Measurements from ENCODE around the gene CCDC97.
A peak's percentile ranks its signal among the peaks of the same experiment; 100 is the strongest.

CCDC97 gene

DNA sequence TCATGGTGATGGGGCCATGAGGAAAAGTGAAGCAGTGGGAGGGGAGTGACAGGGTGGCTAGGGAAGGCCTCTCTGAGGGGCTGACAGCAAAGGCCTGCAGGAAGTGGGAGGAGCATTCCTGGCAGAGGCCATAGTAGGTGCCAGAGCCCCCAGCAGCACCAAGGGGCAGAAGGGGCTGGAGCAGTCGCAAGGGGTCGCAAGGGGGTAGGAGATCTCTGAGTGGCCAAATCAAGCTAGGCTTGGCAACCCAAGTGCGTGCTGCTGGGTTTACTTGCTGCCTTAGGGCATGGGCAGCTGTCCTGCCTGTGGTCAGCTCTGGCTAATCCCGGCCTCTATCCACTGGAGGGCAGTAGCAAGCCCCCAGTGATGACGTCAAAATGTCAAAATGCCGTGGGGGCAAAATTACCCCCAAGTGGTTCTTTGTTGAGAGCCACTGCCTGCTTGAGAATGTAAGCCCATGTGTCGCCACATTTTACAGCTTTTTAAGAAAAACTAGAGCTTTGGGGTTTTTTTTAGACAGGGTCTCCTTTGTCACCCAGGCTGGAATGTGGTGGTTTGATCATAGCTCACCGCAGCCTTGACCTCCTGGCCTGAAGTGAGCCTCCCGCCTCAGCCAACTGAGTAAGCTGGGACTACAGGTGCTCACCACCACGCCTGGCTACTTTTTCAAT, 11.8 kb downstream of the CCDC97 start:
- no peaks in the 10 kb centered on the region for H4K20me1 ChIP-seq (ENCODE audit: insufficient read depth, low read length)
- H3K36me3 ChIP-seq (replicated peaks; ENCODE audit: insufficient read depth, low read length) = no peaks in the 10 kb centered on the region
- no peaks in the 10 kb centered on the region for H3K79me2 ChIP-seq (ENCODE audit: low read length)
- H2AFZ ChIP-seq (ENCODE audit: low read length) = no peak overlapping the region
- H3K9me2 ChIP-seq (replicated peaks; ENCODE audit: insufficient read depth, low read length) = no peaks in the 10 kb centered on the region
- H3F3A ChIP-seq (ENCODE audit: insufficient read depth, low read length) = peaks cover 10% of the 10 kb centered on the region; the same call in 1 of the 2 replicates
- H3K9me3 ChIP-seq (replicated peaks; ENCODE audit: insufficient read depth, low read length) = no peaks in the 10 kb centered on the region
- H3K27me3 ChIP-seq (replicated peaks; ENCODE audit: insufficient read depth, low read length) = no peaks in the 10 kb centered on the region
- H3K4me2 ChIP-seq (ENCODE audit: low read depth, low read length) = no peak overlapping the region
- H3K4me3 ChIP-seq (ENCODE audit: low read length) = no peak overlapping the region
- TF ChIP-seq EZH2phosphoT487 (IDR thresholded peaks at IDR 0.05; ENCODE audit: low read length) (no peak), EZH2 (optimal IDR thresholded peaks at IDR 0.05; ENCODE audit: low read depth, low read length) (no peak), CTCF (IDR thresholded peaks at IDR 0.05; ENCODE audit: low read length) (peak; percentile 39)
- DNase-seq = no peak
- no peak overlapping the region for H3K9ac ChIP-seq (ENCODE audit: low read length)
- H3K4me1 ChIP-seq (ENCODE audit: low read length) = peaks cover under 1% of the 10 kb centered on the region; the same call in 1 of the 2 replicates
- H3K27ac ChIP-seq (ENCODE audit: low read length) = no peak overlapping the region

DNA sequence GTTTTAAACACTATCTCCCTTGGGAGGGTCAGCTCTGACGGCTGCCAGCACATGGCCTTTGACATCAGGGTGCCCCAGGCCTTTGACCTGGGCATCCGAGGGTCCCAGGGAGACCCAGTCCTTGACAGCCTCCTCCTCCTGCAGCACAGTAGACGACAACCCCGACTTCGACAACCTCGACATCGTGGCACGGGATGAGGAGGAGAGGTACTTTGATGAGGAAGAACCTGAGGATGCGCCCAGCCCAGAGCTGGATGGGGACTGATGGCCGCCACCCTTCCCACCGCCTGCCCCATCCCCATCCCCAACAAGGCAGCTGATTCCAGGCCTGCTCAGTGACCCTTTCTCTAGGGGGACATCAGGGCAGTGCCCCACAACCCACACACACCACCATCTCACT, 12.5 kb downstream of the CCDC97 start:
- Histone ChIP-seq H3K4me2 (ENCODE audit: low read depth, low read length) (no peak overlapping the region), H3K9me3 (replicated peaks; ENCODE audit: insufficient read depth, low read length) (no peaks in the 10 kb centered on the region), H3K27me3 (replicated peaks; ENCODE audit: insufficient read depth, low read length) (no peaks in the 10 kb centered on the region), H2AFZ (ENCODE audit: low read length) (no peak overlapping the region), H3K9ac (ENCODE audit: low read length) (no peak overlapping the region), H3K4me3 (ENCODE audit: low read length) (no peak overlapping the region), H3K9me2 (replicated peaks; ENCODE audit: insufficient read depth, low read length) (no peaks in the 10 kb centered on the region), H3F3A (ENCODE audit: insufficient read depth, low read length) (peaks cover 17% of the 10 kb centered on the region), H3K27ac (ENCODE audit: low read length) (no peak overlapping the region), H3K36me3 (replicated peaks; ENCODE audit: insufficient read depth, low read length) (no peaks in the 10 kb centered on the region), H3K79me2 (ENCODE audit: low read length) (peaks cover 3% of the 10 kb centered on the region; the same call in 1 of the 2 replicates), H4K20me1 (ENCODE audit: insufficient read depth, low read length) (no peaks in the 10 kb centered on the region), H3K4me1 (ENCODE audit: low read length) (peaks cover 5% of the 10 kb centered on the region; the same call in 1 of the 2 replicates)
- TF ChIP-seq EZH2phosphoT487 (IDR thresholded peaks at IDR 0.05; ENCODE audit: low read length) = no peak
- DNase-seq = no peak

- no peak overlapping the region for H3K4me3 ChIP-seq (ENCODE audit: low read length)
- H3K9me2 ChIP-seq (replicated peaks; ENCODE audit: insufficient read depth, low read length) = no peaks in the 10 kb centered on the region
- H3K27me3 ChIP-seq (replicated peaks; ENCODE audit: insufficient read depth, low read length) = no peaks in the 10 kb centered on the region
- no peaks in the 10 kb centered on the region for H3K9me3 ChIP-seq (replicated peaks; ENCODE audit: insufficient read depth, low read length)
- H3K4me1 ChIP-seq (ENCODE audit: low read length) = peaks cover 6% of the 10 kb centered on the region
- no peak overlapping the region for H3K27ac ChIP-seq (ENCODE audit: low read length)
- DNase-seq = no peak
- TF ChIP-seq CTCF (IDR thresholded peaks at IDR 0.05; ENCODE audit: low read length) (no peak), EZH2 (optimal IDR thresholded peaks at IDR 0.05; ENCODE audit: low read depth, low read length) (no peak), EZH2phosphoT487 (IDR thresholded peaks at IDR 0.05; ENCODE audit: low read length) (no peak)
- no peak overlapping the region for H3K4me2 ChIP-seq (ENCODE audit: low read depth, low read length)
- H2AFZ ChIP-seq (ENCODE audit: low read length) = no peak overlapping the region
- peaks cover 19% of the 10 kb centered on the region for H3F3A ChIP-seq (ENCODE audit: insufficient read depth, low read length)
- no peak overlapping the region for H3K9ac ChIP-seq (ENCODE audit: low read length)
- H3K36me3 ChIP-seq (replicated peaks; ENCODE audit: insufficient read depth, low read length) = no peaks in the 10 kb centered on the region
- peaks cover 3% of the 10 kb centered on the region; the same call in 1 of the 2 replicates for H3K79me2 ChIP-seq (ENCODE audit: low read length)
- no peaks in the 10 kb centered on the region for H4K20me1 ChIP-seq (ENCODE audit: insufficient read depth, low read length)
Measured at GRCh38 chr19:41323023-41323422, 13.1 kb downstream of the CCDC97 start.
